ENCODE data around the gene SETD3. TPM values are rescaled to one million over a fixed set of nuclear protein-coding genes. Genes with fewer than 3 reads are reported as not detected.

The SETD3 gene
- total and polyA plus RNA-seq, 10 of the 15 experiments (the other 5 are each of a cell fraction or from before 2014, with no cell fraction given): 11.3 to 44.2 (median 36.5) TPM

GRCh38 chr14:99426813-99427346 lies 53.8 kb downstream of the SETD3 start (continued):
- TF ChIP-seq RELB (IDR thresholded peaks at IDR 0.05; ENCODE audit: low read depth) (no peak), MXI1 (IDR thresholded peaks at IDR 0.05; ENCODE audit: low read depth, low read length) (no peak), EZH2 (IDR thresholded peaks at IDR 0.05; ENCODE audit: borderline replicate concordance, control insufficient read depth, low read depth, low read length) (no peak), EP300 (IDR thresholded peaks at IDR 0.05; ENCODE audit: borderline replicate concordance in 1 of 2, control insufficient read depth in 1 of 2, low read depth in 2 of 2, low read length in 2 of 2) (no peak), BCL3 (IDR thresholded peaks at IDR 0.05; ENCODE audit: borderline replicate concordance, insufficient read depth, low read depth, low read length, poor library complexity, severe bottlenecking) (no peak), WRNIP1 (IDR thresholded peaks at IDR 0.05; ENCODE audit: borderline replicate concordance, low read depth, low read length) (no peak), GATAD2B (conservative IDR thresholded peaks at IDR 0.05; ENCODE audit: low read depth) (no peak)

- 82% methylated on average over 3 of the region's 3 CpGs for WGBS (ENCODE audit: insufficient coverage, insufficient replicate concordance, low lambda C conversion rate, missing lambda C conversion rate)
- no peak overlapping the region for H3K9ac ChIP-seq (ENCODE audit: control insufficient read depth, insufficient read depth, low read length)
- no peak overlapping the region for H2AFZ ChIP-seq (ENCODE audit: control insufficient read depth, low read depth, low read length)
- BruUV-seq (replicated peaks): no TSS peak
- no peak overlapping the region for H3K4me2 ChIP-seq (ENCODE audit: control insufficient read depth, insufficient read depth)
- no peaks in the 10 kb centered on the region for H4K20me1 ChIP-seq (ENCODE audit: control insufficient read depth, insufficient read depth)
- no peak for ATAC-seq
- no peaks in the 10 kb centered on the region for H3K4me1 ChIP-seq (ENCODE audit: control insufficient read depth, insufficient read depth, low read length)
- POLR2A ChIA-PET: no interaction called here
- RAD21 ChIA-PET (ENCODE audit: unreplicated experiment): no interaction called here
- no peak for DNase-seq (ENCODE audit: low read depth, low spot score)
- H3K9me3 ChIP-seq (replicated peaks; ENCODE audit: control insufficient read depth, insufficient read depth, low read length): peaks cover 3% of the 10 kb centered on the region; the same call in 2 of the 3 replicates
- H3K27ac ChIP-seq (ENCODE audit: control insufficient read depth, insufficient read depth): no peak overlapping the region
- SMC1A ChIA-PET (ENCODE audit: uncharacterized antibody, unreplicated experiment): interaction anchor here (1.6 kb wide), 1 partner anchor 10 kb away, joined by 7 read pairs; no protein-coding TSS in a partner anchor
- in situ Hi-C loops (cut with MboI): no loop called here
- intact Hi-C loops (cut with micrococcal nuclease; ENCODE audit: unreplicated experiment): no loop called here
- CTCF ChIA-PET: interaction anchor here (1.3 kb wide), 1 partner anchor 10 kb away, joined by 8 read pairs; no protein-coding TSS in a partner anchor
- no peak overlapping the region for H3K4me3 ChIP-seq
- FAIRE-seq: no peak
- peaks cover 7 to 13% of the 10 kb centered on the region in 2 experiments; a peak in 3 of 4 replicates for H3K36me3 ChIP-seq (ENCODE audit: control insufficient read depth in 2 of 2, insufficient read depth in 2 of 2, low read length in 1 of 2)
- no peaks in the 10 kb centered on the region for H3K27me3 ChIP-seq (replicated peaks in 1 of 2; ENCODE audit: control insufficient read depth in 2 of 2, insufficient read depth in 2 of 2, low read length in 1 of 2)
- H3K79me2 ChIP-seq (ENCODE audit: control insufficient read depth, insufficient read depth, low read length): no peaks in the 10 kb centered on the region
- no peak for TF ChIP-seq ZNF592 (IDR thresholded peaks at IDR 0.05)
- TF ChIP-seq HSF1 (IDR thresholded peaks at IDR 0.05; ENCODE audit: low read depth, low read length): no peak
- TF ChIP-seq MXI1 (IDR thresholded peaks at IDR 0.05; ENCODE audit: low read depth, low read length): no peak
- no peak for TF ChIP-seq CBX3 (IDR thresholded peaks at IDR 0.05; ENCODE audit: borderline replicate concordance, low read depth)
Measured at GRCh38 chr14:99426265-99426664, 54.4 kb downstream of the SETD3 start.

All from GM12878 (cell line).